ENCODE data around the gene NLK. TPM values are rescaled to one million over a fixed set of nuclear protein-coding genes. Genes with fewer than 3 reads are reported as not detected.
"Not testable (repeated sequence)": the region's sequence is repeated elsewhere in the genome, so short reads cannot be mapped to it uniquely, and the experiment has no call there.

NLK gene
- total and polyA plus RNA-seq, 8 donors, result 18.8 to 21.3 (median 20.1) TPM

- H3K27me3 ChIP-seq, result no peaks in the 10 kb centered on the region
- no peaks in the 10 kb centered on the region for H3K4me1 ChIP-seq
- intact Hi-C loops (cut with DNase I), result no loop called here
- H3K27ac ChIP-seq, result no peak overlapping the region
- H3K36me3 ChIP-seq, result no peaks in the 10 kb centered on the region
- H3K4me3 ChIP-seq, result no peak overlapping the region
- DNase-seq (no peak), ATAC-seq (no peak)
- H3K9me3 ChIP-seq, result no peaks in the 10 kb centered on the region
- TF ChIP-seq, protein P1, sequence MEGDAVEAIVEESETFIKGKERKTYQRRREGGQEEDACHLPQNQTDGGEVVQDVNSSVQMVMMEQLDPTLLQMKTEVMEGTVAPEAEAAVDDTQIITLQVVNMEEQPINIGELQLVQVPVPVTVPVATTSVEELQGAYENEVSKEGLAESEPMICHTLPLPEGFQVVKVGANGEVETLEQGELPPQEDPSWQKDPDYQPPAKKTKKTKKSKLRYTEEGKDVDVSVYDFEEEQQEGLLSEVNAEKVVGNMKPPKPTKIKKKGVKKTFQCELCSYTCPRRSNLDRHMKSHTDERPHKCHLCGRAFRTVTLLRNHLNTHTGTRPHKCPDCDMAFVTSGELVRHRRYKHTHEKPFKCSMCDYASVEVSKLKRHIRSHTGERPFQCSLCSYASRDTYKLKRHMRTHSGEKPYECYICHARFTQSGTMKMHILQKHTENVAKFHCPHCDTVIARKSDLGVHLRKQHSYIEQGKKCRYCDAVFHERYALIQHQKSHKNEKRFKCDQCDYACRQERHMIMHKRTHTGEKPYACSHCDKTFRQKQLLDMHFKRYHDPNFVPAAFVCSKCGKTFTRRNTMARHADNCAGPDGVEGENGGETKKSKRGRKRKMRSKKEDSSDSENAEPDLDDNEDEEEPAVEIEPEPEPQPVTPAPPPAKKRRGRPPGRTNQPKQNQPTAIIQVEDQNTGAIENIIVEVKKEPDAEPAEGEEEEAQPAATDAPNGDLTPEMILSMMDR (IDR thresholded peaks at IDR 0.05), result no peak
Measured at GRCh38 chr17:28004344-28004743, 38.1 kb upstream of the NLK start.

DNA sequence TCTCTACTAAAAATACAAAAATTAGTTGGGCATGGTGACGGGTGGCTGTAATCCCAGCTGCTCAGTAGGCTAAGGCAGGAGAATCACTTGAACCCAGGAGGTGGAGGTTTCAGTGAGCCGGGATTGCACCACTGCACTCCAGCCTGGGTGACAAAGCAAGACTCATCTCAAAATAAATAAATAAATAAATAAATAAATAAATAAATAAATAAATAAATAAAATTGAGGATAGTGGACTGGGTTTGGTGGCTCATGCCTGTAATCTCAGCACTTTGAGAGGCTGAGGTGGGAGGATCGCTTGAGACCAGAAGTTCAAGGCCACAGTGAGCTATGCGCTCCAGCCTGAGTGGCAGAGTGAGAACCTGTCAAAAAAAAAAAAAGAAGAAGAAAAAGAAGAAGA lies 34.6 kb upstream of the NLK start:
- H3K9me3 ChIP-seq; H3K27ac ChIP-seq; H3K4me1 ChIP-seq; intact Hi-C loops (cut with DNase I); H3K27me3 ChIP-seq; ATAC-seq; H3K36me3 ChIP-seq; H3K4me3 ChIP-seq; DNase-seq: not testable (repeated sequence)

- Histone ChIP-seq H3K9me3 (no peaks in the 10 kb centered on the region), H3K27me3 (no peaks in the 10 kb centered on the region), H3K4me3 (no peak overlapping the region), H3K27ac (no peak overlapping the region), H3K36me3 (no peaks in the 10 kb centered on the region), H3K4me1 (no peaks in the 10 kb centered on the region)
- TF ChIP-seq, protein P1 (IDR thresholded peaks at IDR 0.05), result no peak
- intact Hi-C loops (cut with DNase I), result no loop called here
- ATAC-seq (peak; percentile 82), DNase-seq (peak in 2 of 4 donors; percentile 36 to 61)
Measured at GRCh38 chr17:28008513-28008912, 34.0 kb upstream of the NLK start.

DNA sequence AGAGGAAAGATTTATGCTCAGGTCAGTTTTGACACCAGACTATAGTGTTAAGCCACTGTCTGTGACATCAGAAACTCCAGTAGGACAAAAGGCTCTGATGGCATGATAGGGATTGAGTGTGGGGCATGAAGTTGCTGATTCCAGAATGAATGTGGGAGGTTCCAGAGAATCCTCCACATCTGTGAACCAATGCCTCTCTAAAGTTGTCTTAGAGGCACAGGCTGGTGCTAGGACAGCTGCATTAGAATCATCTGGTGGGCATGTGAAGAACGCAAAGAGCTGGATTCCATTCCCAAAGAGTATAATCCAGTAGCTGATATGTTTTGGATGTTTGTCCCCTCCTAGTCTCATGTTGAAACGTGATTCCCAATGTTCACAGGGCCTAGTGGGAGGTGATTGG lies 32.1 kb upstream of the NLK start:
- Histone ChIP-seq H3K9me3 (no peaks in the 10 kb centered on the region), H3K4me1 (no peaks in the 10 kb centered on the region), H3K27me3 (no peaks in the 10 kb centered on the region), H3K36me3 (no peaks in the 10 kb centered on the region), H3K27ac (no peak overlapping the region), H3K4me3 (no peak overlapping the region)
- ATAC-seq, result no peak
- intact Hi-C loops (cut with DNase I), result no loop called here
- TF ChIP-seq, protein P1 (IDR thresholded peaks at IDR 0.05), result no peak
- DNase-seq, result no peak

GRCh38 chr17:28018439-28019070 lies 23.9 kb upstream of the NLK start:
- intact Hi-C loops (cut with DNase I), result no loop called here
- Histone ChIP-seq H3K27me3 (no peaks in the 10 kb centered on the region), H3K27ac (no peak overlapping the region), H3K9me3 (no peaks in the 10 kb centered on the region), H3K4me3 (no peak overlapping the region), H3K4me1 (no peaks in the 10 kb centered on the region), H3K36me3 (no peaks in the 10 kb centered on the region)
- TF ChIP-seq, protein P1 (IDR thresholded peaks at IDR 0.05), result no peak
- DNase-seq (peak in 2 of 4 donors; percentile 16 to 63), ATAC-seq (peak; percentile 88)

- ATAC-seq (no peak), DNase-seq (no peak)
- intact Hi-C loops (cut with DNase I), result no loop called here
- TF ChIP-seq, protein P1 (IDR thresholded peaks at IDR 0.05), result no peak
- Histone ChIP-seq H3K4me1 (no peaks in the 10 kb centered on the region), H3K4me3 (no peak overlapping the region), H3K36me3 (no peaks in the 10 kb centered on the region), H3K9me3 (no peaks in the 10 kb centered on the region), H3K27ac (no peak overlapping the region), H3K27me3 (no peaks in the 10 kb centered on the region)
Measured at GRCh38 chr17:28020515-28020914, 22.0 kb upstream of the NLK start.

Measured in left lung (tissue), 10 donors.